ENCODE measurements around the gene TEAD1.

The TEAD1 gene

DNA sequence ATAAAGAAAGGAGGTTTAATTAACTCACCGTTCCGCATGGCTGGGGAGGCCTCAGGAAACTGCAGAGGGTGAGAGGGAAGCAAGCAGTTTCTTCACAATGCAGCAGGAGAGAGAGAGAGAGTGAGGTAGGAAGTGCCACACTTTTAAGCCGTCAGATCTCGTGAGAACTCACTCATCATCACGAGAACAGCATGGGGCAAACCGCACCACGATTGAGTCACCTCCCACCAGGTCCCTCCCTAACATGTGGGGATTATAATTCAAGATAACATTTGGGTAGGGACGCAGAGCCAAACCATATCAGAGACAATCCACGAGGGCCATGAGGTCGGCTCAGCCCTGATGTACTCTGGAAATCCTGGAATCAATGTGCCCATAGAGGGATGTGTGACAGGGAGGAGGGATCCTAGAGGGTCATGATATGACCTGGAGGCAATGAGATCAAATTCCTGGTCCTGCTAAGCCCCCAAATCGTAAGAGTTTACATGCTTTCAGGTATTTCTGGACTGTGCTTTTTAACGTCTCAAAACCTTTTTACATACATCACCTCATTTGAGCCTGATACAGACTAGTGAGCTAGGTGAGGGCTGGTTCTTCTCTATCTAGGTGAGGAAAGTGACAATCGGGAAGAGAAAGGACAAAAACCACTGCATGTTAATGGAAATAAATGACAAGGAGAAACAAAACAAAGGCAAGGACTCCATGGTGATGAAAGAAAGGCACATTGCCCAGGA is 315.4 kb downstream of the TEAD1 start:
- DNase-seq (ENCODE audit: low spot score): no peak

DNA sequence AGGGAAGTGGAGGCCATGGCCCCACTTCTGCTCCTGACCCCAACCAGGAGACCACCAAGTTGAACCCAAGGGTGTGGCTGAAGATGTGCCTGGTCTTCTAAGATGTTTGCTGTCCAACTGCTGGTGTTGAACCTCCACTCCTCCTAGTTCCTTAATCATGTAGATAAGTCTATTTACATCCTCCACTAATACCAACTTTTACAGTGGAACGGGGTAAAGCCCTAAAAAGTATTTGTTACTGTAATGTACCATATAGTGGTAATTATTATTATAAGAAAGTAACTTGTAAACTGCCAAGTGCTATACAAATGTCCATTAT is 315.9 kb downstream of the TEAD1 start:
- DNase-seq (ENCODE audit: low spot score): no peak

DNA sequence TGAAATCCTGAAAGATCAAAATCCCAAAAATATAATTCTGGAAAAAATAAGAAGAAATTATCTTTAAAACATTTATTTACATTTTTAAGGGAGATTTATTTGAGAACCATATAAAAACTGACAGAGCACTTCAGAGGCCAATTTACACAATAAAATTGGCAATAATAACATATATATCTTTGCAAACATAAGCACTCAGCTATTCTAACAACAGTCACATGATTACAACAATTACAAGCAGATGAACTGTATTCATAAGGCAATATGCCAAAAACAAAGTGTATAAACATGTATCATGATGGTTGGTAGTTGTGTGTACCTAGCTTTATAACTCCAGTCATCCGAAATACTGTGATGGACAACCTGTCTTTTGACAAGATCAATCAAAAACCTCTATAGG is 317.2 kb downstream of the TEAD1 start:
- DNase-seq (ENCODE audit: low spot score): no peak

DNA sequence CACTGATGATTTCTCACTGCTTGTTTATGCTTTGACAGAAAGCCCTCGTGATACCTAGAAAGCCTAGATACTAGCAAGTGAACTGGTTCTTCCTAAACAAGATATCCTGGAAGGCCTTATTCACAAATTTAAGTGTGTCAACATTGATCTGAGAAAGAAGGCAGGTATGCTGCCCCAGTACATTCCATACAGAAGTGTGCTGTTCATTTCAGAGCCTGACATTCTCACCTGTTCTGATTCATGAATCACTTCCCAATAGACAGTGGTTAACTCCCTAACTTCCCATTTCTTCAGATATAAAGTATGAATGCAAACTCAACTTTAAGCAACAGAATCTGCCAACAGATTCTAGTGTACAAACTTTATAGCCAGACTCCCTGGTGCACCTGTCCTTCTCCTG is 319.4 kb downstream of the TEAD1 start:
- no peak for DNase-seq (ENCODE audit: low spot score)

Data from NAMALWA (cell line).